Measurements from ENCODE around the gene FSTL4.
"Not testable (repeated sequence)": the region's sequence is repeated elsewhere in the genome, so short reads cannot be mapped to it uniquely, and the experiment has no call there.

FSTL4 gene

DNA sequence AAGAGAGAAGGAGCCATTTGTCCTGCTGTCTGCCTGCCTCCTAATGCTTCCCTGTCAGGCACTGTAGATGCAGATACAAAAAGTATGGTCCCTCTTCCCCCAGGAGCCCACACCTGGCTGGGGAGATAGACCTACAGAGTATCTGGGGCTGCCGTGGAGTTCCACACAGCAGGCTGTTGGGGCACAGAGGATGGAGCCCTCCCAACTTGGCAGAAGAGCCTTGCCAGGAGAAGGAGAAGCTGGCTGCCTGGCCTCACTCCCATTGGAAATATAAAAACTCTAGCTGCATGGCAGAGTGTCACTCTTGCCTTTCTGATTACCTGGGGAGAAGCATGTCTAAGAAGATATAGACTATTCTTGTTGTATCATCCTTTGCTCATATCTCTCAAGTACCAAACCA lies 160.4 kb downstream of the FSTL4 start:
- DNase-seq = no peak

DNA sequence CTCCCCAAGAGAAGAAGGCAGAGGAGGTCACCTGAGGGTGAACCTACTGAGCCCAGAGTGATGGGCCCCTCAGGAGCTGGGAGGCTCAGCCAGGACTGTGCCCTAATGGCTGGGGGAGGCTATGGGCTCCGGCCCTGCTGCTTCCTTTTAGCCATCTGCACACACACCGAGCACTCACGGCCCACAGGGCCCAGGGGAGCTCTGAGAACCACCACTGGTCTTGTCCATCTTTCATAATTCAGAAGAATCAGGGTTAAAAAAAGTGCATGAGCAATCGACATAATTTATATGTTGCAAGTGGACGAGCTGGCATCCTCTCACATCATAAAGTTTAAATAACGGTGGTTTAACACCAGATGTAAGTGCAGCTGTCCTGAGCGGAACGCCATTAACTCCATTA lies 162.1 kb downstream of the FSTL4 start:
- no peak for DNase-seq

DNA sequence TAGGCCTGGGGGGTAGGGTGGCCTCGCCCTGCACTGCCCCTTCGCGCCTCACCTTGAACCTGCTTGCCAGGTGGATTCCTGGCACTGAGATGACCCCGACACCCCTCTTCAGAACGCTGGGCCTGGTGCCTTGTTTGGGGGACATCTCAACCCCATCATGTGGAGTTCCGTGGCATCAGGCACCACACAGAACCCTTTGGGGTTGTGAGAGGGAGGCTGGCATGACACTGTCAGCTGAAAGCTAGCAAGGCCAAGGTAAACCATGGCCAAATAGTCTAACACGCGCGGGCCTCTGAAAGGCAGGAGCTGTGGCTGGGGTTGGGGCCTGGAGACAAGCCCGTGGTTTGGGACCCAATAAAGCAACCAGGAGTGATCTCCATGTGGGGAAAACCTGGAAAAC lies 163.2 kb downstream of the FSTL4 start:
- DNase-seq = no peak

- DNase-seq = no peak
Observed at GRCh38 chr5:133446440-133446839, 165.9 kb downstream of the FSTL4 start.

DNA sequence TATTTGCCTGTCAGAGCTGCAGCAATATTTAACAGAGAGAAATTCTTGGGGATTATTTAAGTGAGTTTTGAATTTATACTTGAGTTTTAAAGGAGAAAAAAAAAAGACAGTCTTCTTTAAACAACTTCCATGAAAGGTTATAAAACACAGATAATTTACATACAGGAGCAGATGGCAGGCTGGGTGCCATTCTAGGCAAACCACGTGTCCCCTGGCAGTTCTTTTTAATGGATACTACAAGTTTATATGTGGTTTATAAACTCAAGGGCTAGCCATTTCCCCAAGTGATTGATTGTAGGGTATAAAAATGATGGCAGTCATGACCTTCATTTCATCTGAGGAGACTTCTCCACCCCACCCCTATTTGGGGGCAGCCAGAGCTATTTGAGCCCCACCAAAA lies 166.6 kb downstream of the FSTL4 start:
- DNase-seq = no peak

GRCh38 chr5:133445204-133445603 lies 167.1 kb downstream of the FSTL4 start:
- not testable (repeated sequence) for DNase-seq

GRCh38 chr5:133444711-133445110 lies 167.6 kb downstream of the FSTL4 start:
- no peak for DNase-seq

- no peak for DNase-seq
Observed at GRCh38 chr5:133441166-133441815, 171.1 kb downstream of the FSTL4 start.

GRCh38 chr5:133440467-133441115 lies 171.8 kb downstream of the FSTL4 start:
- DNase-seq = no peak

DNA sequence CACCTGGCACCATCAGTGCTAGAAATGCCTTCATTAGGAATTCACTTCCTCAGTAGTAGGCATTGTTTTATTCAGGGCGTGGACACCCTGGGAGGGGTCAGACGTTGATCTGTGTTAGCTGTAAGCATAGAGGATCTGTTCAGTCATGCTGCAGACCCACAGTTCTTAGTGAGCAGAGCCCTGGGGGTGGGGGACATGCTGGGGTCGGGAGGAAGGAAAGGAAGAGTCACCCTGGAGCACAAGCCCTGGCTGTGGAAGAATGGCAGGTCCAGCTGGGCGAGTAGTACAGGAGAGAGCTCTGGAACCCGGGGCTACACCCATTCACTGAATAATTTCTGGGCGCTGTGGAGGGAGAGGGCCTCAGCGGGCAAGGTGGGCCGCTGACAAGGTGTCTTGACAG lies 172.5 kb downstream of the FSTL4 start:
- no peak for DNase-seq

DNA sequence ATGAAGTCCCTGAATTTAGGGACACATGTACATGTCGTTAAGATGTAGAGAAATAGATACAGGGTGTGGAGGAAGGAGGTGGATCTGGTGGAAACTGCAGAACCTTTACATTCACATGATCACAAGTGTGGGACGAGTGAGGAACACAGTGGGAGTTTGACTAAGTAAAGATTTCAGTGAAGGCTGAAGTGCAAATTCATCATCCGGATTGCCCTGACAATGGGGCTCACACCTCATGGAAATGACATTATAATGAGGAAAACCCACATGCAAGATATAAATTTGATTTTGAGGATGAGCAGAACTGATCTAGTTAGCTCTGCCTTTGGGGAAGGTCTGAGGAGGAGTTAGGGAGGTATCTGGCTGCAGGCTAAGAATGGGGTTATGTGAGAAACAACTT lies 173.9 kb downstream of the FSTL4 start:
- no peak for DNase-seq

DNA sequence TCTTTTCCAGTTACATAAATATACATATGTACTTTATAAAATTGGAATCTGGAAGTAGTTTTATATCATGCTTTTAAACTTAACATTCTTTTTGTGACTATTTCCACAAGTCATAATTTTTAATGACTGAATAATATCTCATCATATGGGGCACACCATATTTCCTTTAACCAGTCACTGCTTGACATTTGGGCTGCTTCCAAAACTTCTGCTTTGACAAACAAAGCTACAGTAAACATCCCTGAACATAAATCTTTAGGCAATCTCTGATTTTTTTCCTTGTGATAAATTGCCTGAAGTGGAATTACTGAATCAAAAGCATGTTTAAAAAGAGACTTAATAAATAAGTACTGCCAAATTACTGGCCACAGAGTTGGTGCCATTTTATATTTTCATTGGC lies 178.0 kb downstream of the FSTL4 start:
- DNase-seq = no peak

DNA sequence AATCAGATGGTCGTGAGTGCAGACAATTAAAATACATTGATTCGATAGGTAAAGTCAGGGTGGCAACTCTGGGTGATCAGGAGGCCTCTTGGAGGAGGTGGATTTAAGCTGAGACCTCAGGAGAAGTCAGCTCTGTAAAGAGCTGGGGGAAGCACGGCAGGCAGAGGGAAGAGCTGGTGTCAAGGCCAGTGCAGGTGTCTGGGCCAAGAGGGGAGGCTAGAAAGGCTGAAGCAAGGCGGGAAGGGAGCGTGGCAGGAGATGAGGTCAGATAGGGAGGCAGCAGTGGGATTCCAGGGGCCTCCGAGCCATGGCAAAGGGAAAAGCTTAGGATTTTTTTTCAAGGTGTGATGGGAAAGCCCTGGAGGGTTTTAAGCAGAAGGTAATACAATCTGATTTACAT lies 178.7 kb downstream of the FSTL4 start:
- no peak for DNase-seq

GRCh38 chr5:133432956-133433532 lies 179.3 kb downstream of the FSTL4 start:
- DNase-seq = no peak

DNA sequence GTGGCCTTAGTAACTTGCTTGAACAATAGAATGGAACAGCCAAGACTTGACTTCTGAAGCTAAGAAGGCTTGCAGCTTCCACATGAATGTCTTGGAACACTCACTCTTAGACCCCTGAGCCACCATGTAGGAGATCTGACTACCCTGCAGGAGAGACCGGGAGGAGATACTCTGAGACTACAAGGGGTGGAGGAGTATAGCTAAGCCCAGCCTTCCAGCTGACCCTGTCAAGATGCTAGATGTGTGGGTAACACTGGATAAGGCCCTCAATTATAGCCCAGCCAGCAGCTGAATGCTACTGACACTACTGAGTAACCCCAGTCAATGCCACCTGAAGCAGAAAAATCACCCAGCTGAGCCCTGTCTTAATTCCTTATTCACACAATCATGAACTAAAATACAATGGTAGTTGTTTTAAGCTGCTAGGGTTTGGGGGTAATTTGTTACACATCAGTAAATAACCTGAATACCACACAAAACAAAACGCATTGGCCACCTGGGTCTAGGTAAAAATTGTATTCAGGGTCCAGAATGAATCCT lies 180.9 kb downstream of the FSTL4 start:
- no peak for DNase-seq

- DNase-seq = no peak
Observed at GRCh38 chr5:133430095-133430494, 182.2 kb downstream of the FSTL4 start.

DNA sequence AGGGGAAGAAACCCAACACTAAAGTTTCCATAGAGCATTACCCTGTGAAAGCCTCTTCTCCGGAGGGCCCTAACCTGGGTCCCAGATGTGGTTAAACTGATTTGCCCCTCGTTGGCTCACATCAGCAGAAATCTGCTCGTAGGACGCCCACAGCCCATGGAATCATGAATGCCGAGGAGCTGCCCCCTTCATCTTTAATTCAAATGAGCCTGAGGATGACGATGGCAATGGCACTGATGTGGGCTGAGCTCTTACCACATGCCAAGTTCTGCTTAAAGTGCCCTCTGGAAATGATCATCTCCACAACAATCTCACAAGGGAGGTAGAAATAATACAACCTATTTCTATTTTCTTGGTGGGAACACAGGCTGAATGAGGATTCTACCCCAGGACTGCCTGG lies 183.3 kb downstream of the FSTL4 start:
- DNase-seq = no peak

DNA sequence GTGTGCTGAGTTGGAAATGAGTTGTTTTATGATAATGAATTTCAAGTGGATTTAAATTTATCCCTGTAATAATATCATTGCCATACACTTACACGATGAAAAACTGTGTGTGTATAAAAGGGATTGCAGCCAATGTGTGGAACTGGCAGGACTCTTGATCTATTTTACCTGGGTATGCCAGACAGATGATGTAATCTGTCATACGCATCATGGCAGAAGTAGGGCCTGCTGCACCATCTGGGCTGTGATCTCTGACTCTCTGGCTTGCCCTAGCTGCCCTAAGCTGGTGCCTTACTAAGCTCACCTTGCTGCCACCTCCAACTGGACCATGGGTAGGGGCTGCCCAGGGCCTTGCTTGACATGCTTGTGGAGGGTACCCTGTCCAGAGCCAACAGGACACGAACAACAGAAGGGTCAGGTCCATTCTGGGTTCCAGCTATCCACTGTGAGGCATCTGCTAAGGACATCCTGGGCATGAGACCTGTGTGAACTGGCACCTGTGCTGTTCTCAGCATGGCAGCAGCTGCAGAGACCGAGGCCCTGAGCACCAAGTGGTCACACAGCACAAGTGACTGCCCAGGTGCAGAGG lies 184.2 kb downstream of the FSTL4 start:
- DNase-seq = no peak

DNA sequence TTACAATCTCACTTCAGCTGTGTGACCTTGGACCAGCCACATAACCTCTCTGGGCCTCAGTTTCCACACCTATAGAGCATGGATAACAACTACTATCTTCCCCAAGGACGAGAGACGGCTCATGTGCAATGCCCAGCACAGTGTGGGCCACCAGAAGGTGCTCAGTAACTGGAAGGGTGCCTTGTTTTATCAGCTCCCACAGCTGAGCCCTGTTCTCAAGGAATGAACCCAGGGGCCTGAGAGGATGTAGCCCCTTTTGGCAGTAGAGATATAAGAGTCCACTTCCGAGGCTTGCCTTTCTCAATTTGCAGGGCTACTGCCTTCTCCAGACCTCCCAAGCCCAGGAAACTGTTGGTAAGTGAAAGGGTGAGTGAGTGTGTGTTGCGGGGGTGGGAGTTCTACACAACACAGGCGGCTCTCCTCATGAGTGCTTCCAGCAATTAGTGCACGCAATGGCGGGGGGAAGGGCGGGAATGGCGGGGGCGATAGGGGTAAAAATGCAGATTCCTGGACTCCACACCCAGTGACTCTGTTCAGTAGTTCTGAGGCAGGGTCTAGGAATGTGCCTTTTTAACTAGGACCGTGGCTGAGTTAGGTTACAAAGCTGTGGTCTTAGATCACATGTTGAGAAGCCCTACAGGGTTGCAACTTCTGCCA lies 185.1 kb downstream of the FSTL4 start:
- no peak for DNase-seq

GRCh38 chr5:133426264-133426663 lies 186.1 kb downstream of the FSTL4 start:
- DNase-seq = no peak

GRCh38 chr5:133425764-133426163 lies 186.6 kb downstream of the FSTL4 start:
- no peak for DNase-seq

- no peak for DNase-seq
Observed at GRCh38 chr5:133425222-133425621, 187.1 kb downstream of the FSTL4 start.

DNA sequence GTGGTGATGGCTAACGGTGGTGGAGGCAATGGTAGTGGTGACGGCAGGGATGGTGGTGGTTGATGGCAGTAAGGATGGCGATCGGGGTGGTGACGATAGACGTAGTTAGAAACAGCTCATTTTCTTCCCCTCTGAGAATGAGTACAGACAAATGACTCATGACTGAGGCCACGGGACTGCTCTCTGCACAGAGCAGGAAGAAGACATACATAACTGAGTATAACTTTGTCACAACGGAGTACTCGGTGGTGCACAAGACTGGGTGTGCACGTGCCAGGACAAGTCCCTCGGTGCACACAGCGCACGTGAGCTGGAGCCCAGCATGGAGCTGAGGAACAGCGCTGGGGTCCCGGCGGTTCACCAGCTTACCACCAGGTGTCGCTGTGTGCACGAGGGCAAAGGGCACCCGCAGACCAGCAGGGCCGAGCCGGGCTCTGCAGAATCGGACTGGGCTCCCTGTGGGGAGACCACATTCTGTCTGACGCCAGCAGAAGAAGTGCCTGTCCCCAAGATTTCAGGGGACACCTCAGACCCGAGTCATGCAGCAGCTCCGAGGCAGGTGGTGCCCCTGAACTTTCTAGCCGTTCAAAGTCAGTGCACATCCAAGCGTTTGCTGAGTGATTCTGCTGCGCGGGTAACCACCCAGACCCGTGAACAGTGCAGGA lies 188.6 kb downstream of the FSTL4 start:
- DNase-seq = no peak

All from NCI-H187 treated with DMSO at 0.1 percent for 48 hours (cell line).